Tibial artery (tissue), 4 donors: ENCODE measurements around the gene LRSAM1.
A peak's percentile ranks its signal among the peaks of the same experiment; 100 is the strongest.

ENCODE experiments used
- DNase-seq, 2 donors: peaks; one replicate each; pipeline ENCODE4 v3.0.0-alpha.2; 2019
- H3K27ac ChIP-seq, 2 donors: fragments of 200-600 bp; sonication (generic) in 1 of 2; 1 replicate in 1 of 2; 2 replicates in 1 of 2; pipeline ENCODE4 v1.5.1; 2018 to 2019; ENCODE audit warnings: mild to moderate bottlenecking in 1 of 2
- H3K27me3 ChIP-seq, 2 donors: fragments of 200-600 bp; sonication (generic) in 1 of 2; one replicate each; pipeline versions ENCODE4 v1.5.1 to v1.6.0; 2016 to 2019
- H3K36me3 ChIP-seq, 3 donors: fragments of 200-600 bp; sonication (generic) in 2 of 3; one replicate each; pipeline ENCODE4 v1.5.1; 2016 to 2019; ENCODE audit warnings: mild to moderate bottlenecking in 2 of 3
- H3K4me1 ChIP-seq, 4 donors: fragments of 200-600 bp; sonication (generic) in 2 of 4; 1 replicate in 3 of 4; 2 replicates in 1 of 4; pipeline ENCODE4 v1.5.1; 2016 to 2019
- H3K4me3 ChIP-seq, 2 donors: fragments of 200-600 bp; sonication (generic) in 1 of 2; 1 replicate in 1 of 2; 2 replicates in 1 of 2; pipeline ENCODE4 v1.5.1; 2018 to 2019; ENCODE audit warnings: mild to moderate bottlenecking in 2 of 2
- H3K9me3 ChIP-seq, 3 donors: fragments of 200-600 bp; sonication (generic) in 1 of 3; one replicate each; pipeline ENCODE4 v1.5.1; 2016 to 2019
- CTCF ChIP-seq, 2 experiments: fragments of 200-600 bp in 1 of 2; fragments of 450-650 bp in 1 of 2; IDR thresholded peaks; one replicate each; pipeline ENCODE4 v1.5.1; 2017 to 2019; ENCODE audit warnings: antibody characterized with exemption in 2 of 2, mild to moderate bottlenecking in 1 of 2, moderate library complexity in 1 of 2
- intact Hi-C: fragments of 100-400 bp; cut with DNase I; formaldehyde crosslinking; loops from one replicate; pipeline ENCODE4 v1.15.0; 2023; ENCODE audit warnings: low total_unique reads

Gene LRSAM1

GRCh38 chr9:127415657-127416056 is 35.7 kb upstream of the LRSAM1 start:
- no peak for DNase-seq
- H3K27me3 ChIP-seq: no peaks in the 10 kb centered on the region
- H3K36me3 ChIP-seq: no peaks in the 10 kb centered on the region
- H3K4me1 ChIP-seq: peaks cover 0 to 16% (median 0%) of the 10 kb centered on the region in 4 donors
- no peaks in the 10 kb centered on the region for H3K9me3 ChIP-seq
- intact Hi-C loops: no loop called here
- H3K27ac ChIP-seq: no peak overlapping the region
- H3K4me3 ChIP-seq: no peak overlapping the region
- TF ChIP-seq CTCF (IDR thresholded peaks at IDR 0.05): no peak

GRCh38 chr9:127417131-127418036 is 33.9 kb upstream of the LRSAM1 start:
- Histone ChIP-seq H3K27me3 (no peaks in the 10 kb centered on the region), H3K4me1 (peaks cover 0 to 24% (median 3%) of the 10 kb centered on the region in 4 donors), H3K4me3 (no peak overlapping the region), H3K9me3 (no peaks in the 10 kb centered on the region), H3K27ac (no peak overlapping the region), H3K36me3 (no peaks in the 10 kb centered on the region)
- TF ChIP-seq CTCF (IDR thresholded peaks at IDR 0.05): no peak
- no peak for DNase-seq
- intact Hi-C loops: no loop called here

GRCh38 chr9:127418037-127418471 is 33.3 kb upstream of the LRSAM1 start:
- peak in 1 of 2 experiments; percentile 14 for TF ChIP-seq CTCF (IDR thresholded peaks at IDR 0.05)
- Histone ChIP-seq H3K9me3 (no peaks in the 10 kb centered on the region), H3K27me3 (no peaks in the 10 kb centered on the region), H3K36me3 (no peaks in the 10 kb centered on the region), H3K27ac (no peak overlapping the region), H3K4me1 (peaks cover 0 to 30% (median 10%) of the 10 kb centered on the region in 4 donors), H3K4me3 (no peak overlapping the region)
- no peak for DNase-seq
- intact Hi-C loops: no loop called here

- no peak overlapping the region for H3K27ac ChIP-seq
- no peak for TF ChIP-seq CTCF (IDR thresholded peaks at IDR 0.05)
- H3K9me3 ChIP-seq: no peaks in the 10 kb centered on the region
- H3K36me3 ChIP-seq: no peaks in the 10 kb centered on the region
- no peak overlapping the region for H3K4me3 ChIP-seq
- no peaks in the 10 kb centered on the region for H3K27me3 ChIP-seq
- intact Hi-C loops: no loop called here
- H3K4me1 ChIP-seq: peaks cover 0 to 33% (median 14%) of the 10 kb centered on the region in 4 donors
- DNase-seq: no peak
Observed at GRCh38 chr9:127419348-127419747, 32.0 kb upstream of the LRSAM1 start.

GRCh38 chr9:127421057-127421456 is 30.3 kb upstream of the LRSAM1 start:
- Histone ChIP-seq H3K27me3 (no peaks in the 10 kb centered on the region), H3K4me3 (no peak overlapping the region), H3K4me1 (peaks cover 0 to 47% (median 26%) of the 10 kb centered on the region in 4 donors), H3K27ac (no peak overlapping the region), H3K9me3 (no peaks in the 10 kb centered on the region), H3K36me3 (no peaks in the 10 kb centered on the region)
- intact Hi-C loops: no loop called here
- no peak for DNase-seq
- TF ChIP-seq CTCF (IDR thresholded peaks at IDR 0.05): no peak
